ENCODE measurements around the gene CXorf38. TPM values are rescaled to one million over a fixed set of nuclear protein-coding genes. Genes with fewer than 3 reads are reported as not detected.
"Not testable (repeated sequence)": the region's sequence is repeated elsewhere in the genome, so short reads cannot be mapped to it uniquely, and the experiment has no call there.

Gene CXorf38
- total and polyA plus RNA-seq, 2 experiments from 2014 or later: 6.1 to 11.3 TPM

- WGBS (ENCODE audit: low lambda C conversion rate, missing lambda C conversion rate): 65% methylated on average over 4 of the region's 4 CpGs
Measured at GRCh38 chrX:40612511-40612910, 34.9 kb downstream of the CXorf38 start.

GRCh38 chrX:40607381-40607780, 40.0 kb downstream of the CXorf38 start:
- Histone ChIP-seq H3K9me3 (ENCODE audit: low read depth) (no peaks in the 10 kb centered on the region), H3K4me3 (no peak overlapping the region), H3K36me3 (replicated peaks; ENCODE audit: insufficient read depth, low read depth) (no peaks in the 10 kb centered on the region), H3K4me2 (no peak overlapping the region), H4K20me1 (ENCODE audit: insufficient read depth, poor library complexity, severe bottlenecking) (no peaks in the 10 kb centered on the region), H3K4me1 (ENCODE audit: insufficient read depth) (no peaks in the 10 kb centered on the region), H3K27me3 (no peaks in the 10 kb centered on the region), H3K79me2 (no peaks in the 10 kb centered on the region), H3K9me2 (replicated peaks; ENCODE audit: insufficient read depth) (no peaks in the 10 kb centered on the region), H3K27ac (no peak overlapping the region), H2AFZ (no peak overlapping the region)
- 86% methylated on average over 3 of the region's 3 CpGs for WGBS (ENCODE audit: low lambda C conversion rate, missing lambda C conversion rate)
- TF ChIP-seq EZH2 (IDR thresholded peaks at IDR 0.05; ENCODE audit: borderline replicate concordance) (no peak), CTCF (IDR thresholded peaks at IDR 0.05; ENCODE audit: poor library complexity) (no peak), EZH2phosphoT487 (IDR thresholded peaks at IDR 0.05; ENCODE audit: low read depth, severe bottlenecking, unreplicated experiment) (no peak)
- no peak for DNase-seq (ENCODE audit: low spot score)

More at GRCh38 chrX:40612511-40612910, 34.9 kb downstream of the CXorf38 start:
- Histone ChIP-seq H3K79me2 (no peaks in the 10 kb centered on the region), H3K27me3 (no peaks in the 10 kb centered on the region), H3K9me3 (ENCODE audit: low read depth) (no peaks in the 10 kb centered on the region), H2AFZ (no peak overlapping the region), H3K4me3 (no peak overlapping the region), H4K20me1 (ENCODE audit: insufficient read depth, poor library complexity, severe bottlenecking) (no peaks in the 10 kb centered on the region), H3K4me2 (no peak overlapping the region), H3K36me3 (replicated peaks; ENCODE audit: insufficient read depth, low read depth) (no peaks in the 10 kb centered on the region), H3K9me2 (replicated peaks; ENCODE audit: insufficient read depth) (no peaks in the 10 kb centered on the region), H3K4me1 (ENCODE audit: insufficient read depth) (no peaks in the 10 kb centered on the region), H3K27ac (no peak overlapping the region)
- no peak for DNase-seq (ENCODE audit: low spot score)
- no peak for TF ChIP-seq CTCF (IDR thresholded peaks at IDR 0.05; ENCODE audit: poor library complexity)
- TF ChIP-seq EZH2phosphoT487 (IDR thresholded peaks at IDR 0.05; ENCODE audit: low read depth, severe bottlenecking, unreplicated experiment): no peak
- no peak for TF ChIP-seq EZH2 (IDR thresholded peaks at IDR 0.05; ENCODE audit: borderline replicate concordance)

- Histone ChIP-seq H3K4me3 (no peak overlapping the region), H3K9me2 (replicated peaks; ENCODE audit: insufficient read depth) (no peaks in the 10 kb centered on the region), H3K79me2 (no peaks in the 10 kb centered on the region), H3K4me2 (no peak overlapping the region), H3K36me3 (replicated peaks; ENCODE audit: insufficient read depth, low read depth) (peaks cover 4% of the 10 kb centered on the region), H3K4me1 (ENCODE audit: insufficient read depth) (no peaks in the 10 kb centered on the region), H3K27ac (no peak overlapping the region), H3K27me3 (no peaks in the 10 kb centered on the region), H4K20me1 (ENCODE audit: insufficient read depth, poor library complexity, severe bottlenecking) (no peaks in the 10 kb centered on the region), H3K9me3 (ENCODE audit: low read depth) (no peaks in the 10 kb centered on the region), H2AFZ (no peak overlapping the region)
- no peak for DNase-seq (ENCODE audit: low spot score)
- TF ChIP-seq CTCF (IDR thresholded peaks at IDR 0.05; ENCODE audit: poor library complexity) (no peak), EZH2phosphoT487 (IDR thresholded peaks at IDR 0.05; ENCODE audit: low read depth, severe bottlenecking, unreplicated experiment) (no peak), EZH2 (IDR thresholded peaks at IDR 0.05; ENCODE audit: borderline replicate concordance) (no peak)
- 92% methylated on average over 6 of the region's 6 CpGs for WGBS (ENCODE audit: low lambda C conversion rate, missing lambda C conversion rate)
Measured at GRCh38 chrX:40603446-40603845, 43.9 kb downstream of the CXorf38 start.

- H3K36me3 ChIP-seq (replicated peaks; ENCODE audit: insufficient read depth, low read depth); DNase-seq (ENCODE audit: low spot score); H3K27ac ChIP-seq; H3K4me3 ChIP-seq; H3K4me1 ChIP-seq (ENCODE audit: insufficient read depth); H4K20me1 ChIP-seq (ENCODE audit: insufficient read depth, poor library complexity, severe bottlenecking); H3K9me2 ChIP-seq (replicated peaks; ENCODE audit: insufficient read depth); H3K27me3 ChIP-seq; H2AFZ ChIP-seq; H3K4me2 ChIP-seq; H3K9me3 ChIP-seq (ENCODE audit: low read depth); H3K79me2 ChIP-seq: not testable (repeated sequence)
- 90% methylated on average over 6 of the region's 6 CpGs for WGBS (ENCODE audit: low lambda C conversion rate, missing lambda C conversion rate)
Measured at GRCh38 chrX:40589616-40590321, 57.6 kb downstream of the CXorf38 start.

- not testable (repeated sequence) for DNase-seq (ENCODE audit: low spot score); H3K9me3 ChIP-seq (ENCODE audit: low read depth); H3K36me3 ChIP-seq (replicated peaks; ENCODE audit: insufficient read depth, low read depth); H3K27me3 ChIP-seq; H2AFZ ChIP-seq; H3K9me2 ChIP-seq (replicated peaks; ENCODE audit: insufficient read depth); H3K4me2 ChIP-seq; H3K27ac ChIP-seq; H4K20me1 ChIP-seq (ENCODE audit: insufficient read depth, poor library complexity, severe bottlenecking); H3K4me1 ChIP-seq (ENCODE audit: insufficient read depth); H3K4me3 ChIP-seq
- WGBS (ENCODE audit: low lambda C conversion rate, missing lambda C conversion rate): 64% methylated on average over 1 of the region's 1 CpG
- H3K79me2 ChIP-seq: peaks cover 20% of the 10 kb centered on the region
Measured at GRCh38 chrX:40587623-40588022, 59.7 kb downstream of the CXorf38 start.
